HCT116 (cell line): Measurements from ENCODE around the gene CD96. TPM values are rescaled to one million over a fixed set of nuclear protein-coding genes. Genes with fewer than 3 reads are reported as not detected.

Source experiments
- ATAC-seq: fragments of 200-7000 bp; cut with Tn5 transposase; 2 replicates; pipeline ENCODE4 v1.9.1; 2020; ENCODE audit warnings: mild to moderate bottlenecking, moderate library complexity
- BruUV-seq: library from RNA; stranded (reverse); fragments of 400-500 nt; replicated peaks from 2 replicates; lab custom pipeline; 2021; lab: Mats Ljungman, UMichigan
- CTCF ChIA-PET: fragments of 300-600 bp; sonication (Branson Sonifier 250); formaldehyde crosslinking; loops from one replicate; lab custom pipeline; 2021; ENCODE audit warnings: antibody characterized with exemption; lab: Charles Lee
- POLR2A ChIA-PET: fragments of 300-600, 350-600 bp; sonication (Branson Sonifier 250); formaldehyde crosslinking; loops from one replicate; lab custom pipeline; 2021; ENCODE audit warnings: antibody characterized with exemption; lab: Charles Lee
- RAD21 ChIA-PET, 2 experiments: fragments of 300-600 bp; sonication (Branson Sonifier 250); formaldehyde crosslinking; loops; one replicate each; lab custom pipeline; 2023; ENCODE audit warnings: low total read pairs in 2 of 2; ENCODE audit not compliant: uncharacterized antibody in 2 of 2, unreplicated experiment in 2 of 2, low non-redundant PET in 1 of 2; lab: Charles Lee
- DNase-seq: peaks from one replicate; pipeline ENCODE4 v3.0.0-alpha.2; 2010; ENCODE audit warnings: low read depth, low spot score
- H2AFZ ChIP-seq: fragments of 200-600 bp; shearing (Covaris generic), sonication (generic); 2 replicates; pipeline ENCODE4 v1.6.1; 2017; ENCODE audit warnings: low read depth, mixed run types, mixed read lengths, antibody characterized with exemption, low read length; ENCODE audit not compliant: poor library complexity, severe bottlenecking
- H3K27ac ChIP-seq: 2 replicates; pipeline ENCODE4 v1.5.1; 2012; ENCODE audit warnings: low read depth, low read length
- H3K27me3 ChIP-seq: fragments of 200-600 bp; sonication (generic); 2 replicates; pipeline ENCODE4 v1.6.1; 2016; ENCODE audit warnings: mixed run types, low read length, mixed read lengths; ENCODE audit not compliant: insufficient read depth
- H3K36me3 ChIP-seq, 2 experiments: fragments of 200-500 bp in 1 of 2; fragments of 200-600 bp in 1 of 2; sonication (Bioruptor generic) in 1 of 2; sonication (generic) in 1 of 2; 2 replicates each; pipeline versions ENCODE4 v1.5.1 to v1.6.1; 2014 to 2016; ENCODE audit warnings: low read length in 2 of 2, inconsistent platforms in 1 of 2, mixed read lengths in 1 of 2, mixed run types in 1 of 2; ENCODE audit not compliant: insufficient read depth in 2 of 2, control insufficient read depth in 1 of 2
- H3K4me1 ChIP-seq, 2 experiments: fragments of 200-600 bp in 1 of 2; sonication (generic) in 1 of 2; 2 replicates each; pipeline versions ENCODE4 v1.5.1 to v1.6.1; 2012 to 2017; ENCODE audit warnings: low read length in 2 of 2, inconsistent platforms in 1 of 2, mild to moderate bottlenecking in 1 of 2, mixed read lengths in 1 of 2, mixed run types in 1 of 2, moderate library complexity in 1 of 2; ENCODE audit not compliant: insufficient read depth in 2 of 2, control insufficient read depth in 1 of 2
- H3K4me2 ChIP-seq: fragments of 200-600 bp; sonication (generic); 2 replicates; pipeline ENCODE4 v1.6.1; 2017; ENCODE audit warnings: mixed run types, low read length, mixed read lengths
- H3K4me3 ChIP-seq, 2 experiments: fragments of 200-600 bp in 1 of 2; sonication (generic) in 1 of 2; replicated peaks in 1 of 2; 2 replicates each; pipeline ENCODE4 v1.5.1; 2011 to 2016; ENCODE audit warnings: low read length in 2 of 2, control low read depth in 1 of 2, low read depth in 1 of 2, mild to moderate bottlenecking in 1 of 2, mixed read lengths in 1 of 2, mixed run types in 1 of 2
- H3K79me2 ChIP-seq: fragments of 200-600 bp; sonication (generic); 2 replicates; pipeline ENCODE4 v1.6.1; 2017; ENCODE audit warnings: mild to moderate bottlenecking, mixed run types, low read length, moderate library complexity, mixed read lengths; ENCODE audit not compliant: insufficient read depth
- H3K9ac ChIP-seq: fragments of 200-600 bp; sonication (generic); 2 replicates; pipeline ENCODE4 v1.6.1; 2016; ENCODE audit warnings: low read length, mixed read lengths
- H3K9me2 ChIP-seq: fragments of 200-600 bp; sonication (generic), shearing (Covaris generic); 2 replicates; pipeline ENCODE4 v1.6.1; 2017; ENCODE audit warnings: mixed run types, mild to moderate bottlenecking, moderate library complexity; ENCODE audit not compliant: insufficient read depth
- H3K9me3 ChIP-seq, 2 experiments: fragments of 200-500 bp in 1 of 2; fragments of 200-600 bp in 1 of 2; sonication (Bioruptor generic) in 1 of 2; sonication (generic) in 1 of 2; 2 replicates each; pipeline ENCODE4 v1.6.1; 2014 to 2017; ENCODE audit warnings: low read length in 2 of 2, mixed read lengths in 2 of 2, inconsistent platforms in 1 of 2, low read depth in 1 of 2, mild to moderate bottlenecking in 1 of 2, mixed run types in 1 of 2, moderate library complexity in 1 of 2; ENCODE audit not compliant: control insufficient read depth in 1 of 2, insufficient read depth in 1 of 2
- H4K20me1 ChIP-seq: fragments of 200-600 bp; sonication (generic), shearing (Covaris generic); 2 replicates; pipeline ENCODE4 v1.6.1; 2017; ENCODE audit warnings: mixed run types, mild to moderate bottlenecking, moderate library complexity; ENCODE audit not compliant: insufficient read depth
- CBX3 ChIP-seq: IDR thresholded peaks from 2 replicates; pipeline ENCODE4 v1.6.1; 2012; ENCODE audit warnings: low read depth
- CEBPB ChIP-seq: IDR thresholded peaks from 2 replicates; pipeline ENCODE4 v1.6.1; 2012; ENCODE audit warnings: low read depth
- CTCF ChIP-seq, 3 experiments: fragments of 200-600 bp in 1 of 3; sonication (generic) in 1 of 3; IDR thresholded peaks in 2 of 3; conservative IDR thresholded peaks in 1 of 3; 2 replicates each; pipeline ENCODE4 v1.5.1; 2012 to 2017; ENCODE audit warnings: low read depth in 2 of 3, low read length in 2 of 3, antibody characterized with exemption in 1 of 3, borderline replicate concordance in 1 of 3, control low read depth in 1 of 3, mild to moderate bottlenecking in 1 of 3, mixed read lengths in 1 of 3, mixed run types in 1 of 3, moderate library complexity in 1 of 3; ENCODE audit not compliant: insufficient read depth in 1 of 3
- EGR1 ChIP-seq: IDR thresholded peaks from 2 replicates; pipeline ENCODE4 v1.6.1; 2012; ENCODE audit warnings: low read depth
- ELF1 ChIP-seq: IDR thresholded peaks from 2 replicates; pipeline ENCODE4 v1.6.1; 2012; ENCODE audit warnings: low read depth, borderline replicate concordance
- EZH2phosphoT487 ChIP-seq: fragments of 200-600 bp; IDR thresholded peaks from 2 replicates; pipeline ENCODE4 v1.6.1; 2018; ENCODE audit warnings: antibody characterized with exemption, borderline replicate concordance
- FOSL1 ChIP-seq: IDR thresholded peaks from 2 replicates; pipeline ENCODE4 v1.6.1; 2012; ENCODE audit warnings: low read depth
- JUND ChIP-seq: IDR thresholded peaks from 2 replicates; pipeline ENCODE4 v1.6.1; 2012
- POLR2A ChIP-seq: IDR thresholded peaks from 2 replicates; pipeline ENCODE4 v1.7.0; 2011; ENCODE audit warnings: borderline replicate concordance; ENCODE audit not compliant: insufficient read depth, insufficient read length; ENCODE audit errors: extremely low read depth
- POLR2AphosphoS5 ChIP-seq: IDR thresholded peaks from 2 replicates; pipeline ENCODE4 v1.6.1; 2011; ENCODE audit warnings: mild to moderate bottlenecking, low read depth, low read length, moderate library complexity
- REST ChIP-seq: IDR thresholded peaks from 2 replicates; pipeline ENCODE4 v1.6.1; 2012; ENCODE audit warnings: low read depth
- SIN3A ChIP-seq: IDR thresholded peaks from 2 replicates; pipeline ENCODE4 v1.6.1; 2012; ENCODE audit warnings: low read depth
- SP1 ChIP-seq: IDR thresholded peaks from 2 replicates; pipeline ENCODE4 v1.6.1; 2012; ENCODE audit warnings: low read depth
- SRF ChIP-seq: IDR thresholded peaks from 2 replicates; pipeline ENCODE4 v1.6.1; 2012; ENCODE audit warnings: low read depth
- TCF7L2 ChIP-seq: IDR thresholded peaks from 2 replicates; pipeline ENCODE4 v1.7.0; 2011; ENCODE audit warnings: borderline replicate concordance, inconsistent platforms; ENCODE audit not compliant: insufficient read depth, insufficient read length; ENCODE audit errors: extremely low read depth
- ZFX ChIP-seq: fragments of 450-650 bp; IDR thresholded peaks from 2 replicates; pipeline ENCODE4 v1.6.1; 2017
- ZNF274 ChIP-seq: fragments of 200-500 bp; sonication (Bioruptor generic); IDR thresholded peaks from 2 replicates; pipeline ENCODE4 v1.6.1; 2014; ENCODE audit warnings: mild to moderate bottlenecking, low read depth, low read length, inconsistent platforms
- intact Hi-C: fragments of 100-400 bp; cut with micrococcal nuclease; formaldehyde crosslinking; loops from 2 replicates; pipeline ENCODE4 v1.10.0; 2022
- total RNA-seq: library from RNA; stranded (reverse); gene quantifications from one replicate; pipeline ENCODE4 v1.2.1, GENCODE V29; 2021; ENCODE audit not compliant: unreplicated experiment
- TF ChIP-seq, protein P1 (sequence below): IDR thresholded peaks from 2 replicates; pipeline ENCODE4 v1.6.1; 2012
- TF ChIP-seq, protein P2 (sequence below): IDR thresholded peaks from 2 replicates; pipeline ENCODE4 v1.6.1; 2011; ENCODE audit warnings: mild to moderate bottlenecking, low read length, moderate library complexity; ENCODE audit not compliant: insufficient replicate concordance; ENCODE audit errors: extremely low read depth

Gene CD96
- total RNA-seq, 1 experiment from 2014 or later = 0.42 TPM

- H2AFZ ChIP-seq = no peak overlapping the region
- no peaks in the 10 kb centered on the region for H3K79me2 ChIP-seq
- H3K9me2 ChIP-seq = no peaks in the 10 kb centered on the region
- ATAC-seq (peak; percentile 62), DNase-seq (no peak)
- H3K9ac ChIP-seq = no peak overlapping the region
- BruUV-seq = no TSS peak
- H4K20me1 ChIP-seq = no peaks in the 10 kb centered on the region
- H3K4me1 ChIP-seq = peaks cover 8 to 10% of the 10 kb centered on the region in 2 experiments
- H3K4me3 ChIP-seq = no peak overlapping the region
- H3K4me2 ChIP-seq = no peak overlapping the region
- intact Hi-C loops = loop anchor here (10.0 kb wide), 1 partner anchor 404 kb away; the partner anchor contains the start of gene ABHD10
- H3K36me3 ChIP-seq = no peaks in the 10 kb centered on the region
- TF ChIP-seq SP1 (no peak), EGR1 (no peak), FOSL1 (no peak), JUND (no peak), ELF1 (no peak), TCF7L2 (no peak), SRF (no peak), CEBPB (no peak), CBX3 (no peak), ZFX (no peak), POLR2AphosphoS5 (no peak), SIN3A (no peak), ZNF274 (no peak), CTCF (IDR thresholded peaks at IDR 0.05 in 2 of 3, conservative IDR thresholded peaks at IDR 0.05 in 1 of 3; ENCODE audit: borderline replicate concordance in 1 of 3, insufficient read depth in 1 of 3, low read depth in 2 of 3, low read length in 2 of 3) (no peak; a peak in 1 of 6 replicates), EZH2phosphoT487 (no peak), POLR2A (no peak), REST (no peak)
- TF ChIP-seq, protein P1, sequence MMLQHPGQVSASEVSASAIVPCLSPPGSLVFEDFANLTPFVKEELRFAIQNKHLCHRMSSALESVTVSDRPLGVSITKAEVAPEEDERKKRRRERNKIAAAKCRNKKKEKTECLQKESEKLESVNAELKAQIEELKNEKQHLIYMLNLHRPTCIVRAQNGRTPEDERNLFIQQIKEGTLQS = no peak
- TF ChIP-seq, protein P2, sequence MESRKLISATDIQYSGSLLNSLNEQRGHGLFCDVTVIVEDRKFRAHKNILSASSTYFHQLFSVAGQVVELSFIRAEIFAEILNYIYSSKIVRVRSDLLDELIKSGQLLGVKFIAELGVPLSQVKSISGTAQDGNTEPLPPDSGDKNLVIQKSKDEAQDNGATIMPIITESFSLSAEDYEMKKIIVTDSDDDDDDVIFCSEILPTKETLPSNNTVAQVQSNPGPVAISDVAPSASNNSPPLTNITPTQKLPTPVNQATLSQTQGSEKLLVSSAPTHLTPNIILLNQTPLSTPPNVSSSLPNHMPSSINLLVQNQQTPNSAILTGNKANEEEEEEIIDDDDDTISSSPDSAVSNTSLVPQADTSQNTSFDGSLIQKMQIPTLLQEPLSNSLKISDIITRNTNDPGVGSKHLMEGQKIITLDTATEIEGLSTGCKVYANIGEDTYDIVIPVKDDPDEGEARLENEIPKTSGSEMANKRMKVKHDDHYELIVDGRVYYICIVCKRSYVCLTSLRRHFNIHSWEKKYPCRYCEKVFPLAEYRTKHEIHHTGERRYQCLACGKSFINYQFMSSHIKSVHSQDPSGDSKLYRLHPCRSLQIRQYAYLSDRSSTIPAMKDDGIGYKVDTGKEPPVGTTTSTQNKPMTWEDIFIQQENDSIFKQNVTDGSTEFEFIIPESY = no peak
- CTCF ChIA-PET = no interaction called here
- POLR2A ChIA-PET = no interaction called here
- H3K9me3 ChIP-seq = no peaks in the 10 kb centered on the region
- RAD21 ChIA-PET = no interaction called here
- no peaks in the 10 kb centered on the region for H3K27me3 ChIP-seq
- H3K27ac ChIP-seq = no peak overlapping the region
Observed at GRCh38 chr3:111570404-111571030, 28.5 kb downstream of the CD96 start.
